Activated T-cell treated with anti-CD3 and anti-CD28 coated beads, Interleukin-2, amount 50 U/mL, for 48 hours (primary cell): ENCODE measurements around the gene SRGAP1.
"Not testable (repeated sequence)": the region's sequence is repeated elsewhere in the genome, so short reads cannot be mapped to it uniquely, and the experiment has no call there.

Source experiments
- DNase-seq, 2 experiments: peaks; one replicate each; pipeline ENCODE4 v3.0.0-alpha.2; 2020

SRGAP1 gene

GRCh38 chr12:63978519-63978918, 134.0 kb downstream of the SRGAP1 start:
- DNase-seq, result no peak

GRCh38 chr12:63980211-63980610, 135.7 kb downstream of the SRGAP1 start:
- no peak for DNase-seq

- DNase-seq, result no peak
Measured at GRCh38 chr12:63981343-63981742, 136.8 kb downstream of the SRGAP1 start.

GRCh38 chr12:63982604-63983295, 138.2 kb downstream of the SRGAP1 start:
- no peak for DNase-seq

- DNase-seq, result no peak
Measured at GRCh38 chr12:63985456-63985855, 141.0 kb downstream of the SRGAP1 start.

- DNase-seq, result no peak
Measured at GRCh38 chr12:63985945-63986344, 141.4 kb downstream of the SRGAP1 start.

- no peak for DNase-seq
Measured at GRCh38 chr12:63989301-63989845, 144.9 kb downstream of the SRGAP1 start.

- no peak for DNase-seq
Measured at GRCh38 chr12:63990828-63991547, 146.5 kb downstream of the SRGAP1 start.

GRCh38 chr12:63994704-63995103, 150.2 kb downstream of the SRGAP1 start:
- DNase-seq, result no peak

GRCh38 chr12:63995512-63995911, 151.0 kb downstream of the SRGAP1 start:
- no peak for DNase-seq

GRCh38 chr12:63996556-63996955, 152.1 kb downstream of the SRGAP1 start:
- DNase-seq, result no peak

- DNase-seq, result no peak
Measured at GRCh38 chr12:63997198-63997597, 152.7 kb downstream of the SRGAP1 start.

GRCh38 chr12:63998584-63998983, 154.1 kb downstream of the SRGAP1 start:
- no peak for DNase-seq

- no peak for DNase-seq
Measured at GRCh38 chr12:63999853-64000252, 155.4 kb downstream of the SRGAP1 start.

- DNase-seq, result no peak
Measured at GRCh38 chr12:64001439-64001838, 156.9 kb downstream of the SRGAP1 start.

GRCh38 chr12:64004641-64005040, 160.1 kb downstream of the SRGAP1 start:
- DNase-seq, result no peak

- DNase-seq, result no peak
Measured at GRCh38 chr12:64006211-64006825, 161.8 kb downstream of the SRGAP1 start.

- DNase-seq, result no peak
Measured at GRCh38 chr12:64007853-64008252, 163.4 kb downstream of the SRGAP1 start.

- no peak for DNase-seq
Measured at GRCh38 chr12:64008596-64008995, 164.1 kb downstream of the SRGAP1 start.

- no peak for DNase-seq
Measured at GRCh38 chr12:64009321-64010068, 165.0 kb downstream of the SRGAP1 start.

- DNase-seq, result no peak
Measured at GRCh38 chr12:64010069-64010686, 165.7 kb downstream of the SRGAP1 start.

GRCh38 chr12:64016521-64016920, 172.0 kb downstream of the SRGAP1 start:
- no peak for DNase-seq

- not testable (repeated sequence) for DNase-seq
Measured at GRCh38 chr12:64018116-64018515, 173.6 kb downstream of the SRGAP1 start.
